Measurements from ENCODE around the gene GHRHR. TPM values are rescaled to one million over a fixed set of nuclear protein-coding genes. Genes with fewer than 3 reads are reported as not detected.

Gene GHRHR
- total and polyA plus RNA-seq, 2 experiments from 2014 or later = 12.2 TPM; not detected in 1

GRCh38 chr7:30937416-30937815, 26.3 kb upstream of the GHRHR start:
- WGBS (ENCODE audit: low lambda C conversion rate, missing lambda C conversion rate) = 56% methylated on average over 3 of the region's 3 CpGs
- Histone ChIP-seq H4K20me1 (ENCODE audit: insufficient read depth, poor library complexity, severe bottlenecking) (no peaks in the 10 kb centered on the region), H2AFZ (no peak overlapping the region), H3K9me2 (replicated peaks; ENCODE audit: insufficient read depth) (no peaks in the 10 kb centered on the region), H3K4me3 (no peak overlapping the region), H3K27me3 (no peaks in the 10 kb centered on the region), H3K36me3 (replicated peaks; ENCODE audit: insufficient read depth, low read depth) (no peaks in the 10 kb centered on the region), H3K27ac (no peak overlapping the region), H3K9me3 (ENCODE audit: low read depth) (no peaks in the 10 kb centered on the region), H3K4me1 (ENCODE audit: insufficient read depth) (peaks cover 5% of the 10 kb centered on the region), H3K4me2 (no peak overlapping the region), H3K79me2 (no peaks in the 10 kb centered on the region)
- TF ChIP-seq EZH2 (IDR thresholded peaks at IDR 0.05; ENCODE audit: borderline replicate concordance) (no peak), CTCF (IDR thresholded peaks at IDR 0.05; ENCODE audit: poor library complexity) (no peak), EZH2phosphoT487 (IDR thresholded peaks at IDR 0.05; ENCODE audit: low read depth, severe bottlenecking, unreplicated experiment) (no peak)
- no peak for DNase-seq (ENCODE audit: low spot score)

- Histone ChIP-seq H2AFZ (peak overlapping the region; percentile 65), H3K4me2 (peak overlapping the region; percentile 73), H3K9me3 (ENCODE audit: low read depth) (no peaks in the 10 kb centered on the region), H3K36me3 (replicated peaks; ENCODE audit: insufficient read depth, low read depth) (no peaks in the 10 kb centered on the region), H3K27ac (no peak overlapping the region), H3K9me2 (replicated peaks; ENCODE audit: insufficient read depth) (no peaks in the 10 kb centered on the region), H3K27me3 (no peaks in the 10 kb centered on the region), H3K4me3 (no peak overlapping the region), H3K4me1 (ENCODE audit: insufficient read depth) (peaks cover 3% of the 10 kb centered on the region), H4K20me1 (ENCODE audit: insufficient read depth, poor library complexity, severe bottlenecking) (no peaks in the 10 kb centered on the region), H3K79me2 (no peaks in the 10 kb centered on the region)
- DNase-seq (ENCODE audit: low spot score) = peak; percentile 89
- 8% methylated on average over 25 of the region's 25 CpGs for WGBS (ENCODE audit: low lambda C conversion rate, missing lambda C conversion rate)
- TF ChIP-seq EZH2phosphoT487 (IDR thresholded peaks at IDR 0.05; ENCODE audit: low read depth, severe bottlenecking, unreplicated experiment) = no peak
- no peak for TF ChIP-seq EZH2 (IDR thresholded peaks at IDR 0.05; ENCODE audit: borderline replicate concordance)
- TF ChIP-seq CTCF (IDR thresholded peaks at IDR 0.05; ENCODE audit: poor library complexity) = peak; percentile 95
Measured at GRCh38 chr7:30938435-30939316, 25.1 kb upstream of the GHRHR start.

GRCh38 chr7:30941582-30942323, 22.0 kb upstream of the GHRHR start:
- Histone ChIP-seq H3K79me2 (no peaks in the 10 kb centered on the region), H3K9me2 (replicated peaks; ENCODE audit: insufficient read depth) (no peaks in the 10 kb centered on the region), H3K4me1 (ENCODE audit: insufficient read depth) (peaks cover 3% of the 10 kb centered on the region), H3K4me2 (no peak overlapping the region), H3K9me3 (ENCODE audit: low read depth) (peaks cover 5% of the 10 kb centered on the region), H3K4me3 (no peak overlapping the region), H3K27me3 (no peaks in the 10 kb centered on the region), H2AFZ (no peak overlapping the region), H3K36me3 (replicated peaks; ENCODE audit: insufficient read depth, low read depth) (no peaks in the 10 kb centered on the region), H4K20me1 (ENCODE audit: insufficient read depth, poor library complexity, severe bottlenecking) (no peaks in the 10 kb centered on the region), H3K27ac (no peak overlapping the region)
- TF ChIP-seq EZH2phosphoT487 (IDR thresholded peaks at IDR 0.05; ENCODE audit: low read depth, severe bottlenecking, unreplicated experiment) (no peak), EZH2 (IDR thresholded peaks at IDR 0.05; ENCODE audit: borderline replicate concordance) (no peak), CTCF (IDR thresholded peaks at IDR 0.05; ENCODE audit: poor library complexity) (no peak)
- no peak for DNase-seq (ENCODE audit: low spot score)
- WGBS (ENCODE audit: low lambda C conversion rate, missing lambda C conversion rate) = 56% methylated on average over 8 of the region's 8 CpGs

All from hepatocyte (in vitro differentiated cells).